Endothelial cell of umbilical vein (primary cell): ENCODE measurements around the gene CDH1. TPM values are rescaled to one million over a fixed set of nuclear protein-coding genes. Genes with fewer than 3 reads are reported as not detected.

ENCODE experiments used
- BruUV-seq: library from RNA; stranded (reverse); fragments of 400-500 nt; replicated peaks from 2 replicates; lab custom pipeline; 2021; lab: Mats Ljungman, UMichigan
- CTCF ChIA-PET: fragments of 300-600, 350-600 bp; sonication (Branson Sonifier 250); formaldehyde crosslinking; loops from one replicate; lab custom pipeline; 2021; ENCODE audit warnings: antibody characterized with exemption, inconsistent platforms; lab: Charles Lee
- POLR2A ChIA-PET: fragments of 300-600, 350-600 bp; sonication (Branson Sonifier 250); formaldehyde crosslinking; loops from one replicate; lab custom pipeline; 2021; ENCODE audit warnings: antibody characterized with exemption, inconsistent platforms; lab: Charles Lee
- DNase-seq: peaks from one replicate; pipeline ENCODE4 v3.0.0-alpha.2; 2011; ENCODE audit warnings: low read depth, low spot score
- FAIRE-seq: peaks from 2 replicates; lab custom pipeline; 2011; peaks lifted over from hg19 to GRCh38; lab: Jason Lieb, UNC
- H2AFZ ChIP-seq: 2 replicates; pipeline ENCODE4 v1.6.0; 2012; ENCODE audit warnings: low read depth, low read length, control low read depth, inconsistent platforms
- H3K27ac ChIP-seq: 2 replicates; pipeline ENCODE4 v1.5.1; 2011; ENCODE audit warnings: low read depth, mild to moderate bottlenecking, control low read depth, low read length, moderate library complexity; ENCODE audit not compliant: insufficient read depth
- H3K27me3 ChIP-seq, 2 experiments: 2 replicates each; pipeline versions ENCODE4 v1.6.0 to v1.6.1; 2011; ENCODE audit warnings: low read length in 2 of 2, mixed read lengths in 1 of 2; ENCODE audit not compliant: control insufficient read depth in 2 of 2, insufficient read depth in 2 of 2
- H3K36me3 ChIP-seq, 2 experiments: 2 replicates in 1 of 2; 3 replicates in 1 of 2; pipeline ENCODE4 v1.5.1; 2011; ENCODE audit warnings: low read length in 2 of 2, mild to moderate bottlenecking in 1 of 2, moderate library complexity in 1 of 2; ENCODE audit not compliant: control insufficient read depth in 2 of 2, insufficient read depth in 2 of 2; ENCODE audit errors: extremely low read depth in 1 of 2
- H3K4me1 ChIP-seq: 3 replicates; pipeline ENCODE4 v1.5.1; 2011; ENCODE audit warnings: mild to moderate bottlenecking, low read length; ENCODE audit not compliant: control insufficient read depth, insufficient read depth; ENCODE audit errors: extremely low read depth
- H3K4me2 ChIP-seq: 2 replicates; pipeline ENCODE4 v1.6.1; 2011; ENCODE audit warnings: low read length, control low read depth, mixed read lengths; ENCODE audit not compliant: insufficient read depth
- H3K4me3 ChIP-seq, 3 experiments: fragments of 200-600 bp in 1 of 3; sonication (generic), shearing (Covaris generic) in 1 of 3; replicated peaks in 1 of 3; 2 replicates each; pipeline ENCODE4 v1.5.1; 2011 to 2016; ENCODE audit warnings: control low read depth in 3 of 3, low read length in 3 of 3, mild to moderate bottlenecking in 2 of 3, inconsistent platforms in 1 of 3, low read depth in 1 of 3, moderate library complexity in 1 of 3; ENCODE audit not compliant: insufficient read depth in 1 of 3
- H3K79me2 ChIP-seq: 2 replicates; pipeline ENCODE4 v1.6.0; 2012; ENCODE audit warnings: low read length, inconsistent platforms; ENCODE audit not compliant: control insufficient read depth, insufficient read depth
- H3K9ac ChIP-seq: replicated peaks from 2 replicates; pipeline ENCODE3; 2011; ENCODE audit warnings: low read length, control low read depth; ENCODE audit not compliant: insufficient read depth; ENCODE audit errors: extremely low read depth
- H3K9me1 ChIP-seq: replicated peaks from 3 replicates; pipeline ENCODE4 v1.6.0; 2011; ENCODE audit warnings: mild to moderate bottlenecking, low read length; ENCODE audit not compliant: control insufficient read depth, insufficient read depth; ENCODE audit errors: extremely low read depth
- H3K9me3 ChIP-seq: replicated peaks from 2 replicates; pipeline ENCODE4 v1.5.1; 2012; ENCODE audit warnings: low read length, inconsistent platforms; ENCODE audit not compliant: control insufficient read depth, insufficient read depth
- H4K20me1 ChIP-seq: replicated peaks from 2 replicates; pipeline ENCODE3; 2011; ENCODE audit warnings: mild to moderate bottlenecking, low read length; ENCODE audit not compliant: control insufficient read depth, insufficient read depth; ENCODE audit errors: extremely low read depth
- CTCF ChIP-seq, 2 donors: IDR thresholded peaks; 1 replicate in 1 of 2; 2 replicates in 1 of 2; pipeline ENCODE4 v1.5.1; 2011; ENCODE audit warnings: low read length in 2 of 2, mild to moderate bottlenecking in 2 of 2, moderate library complexity in 2 of 2, control low read depth in 1 of 2, inconsistent platforms in 1 of 2, low read depth in 1 of 2; ENCODE audit not compliant: insufficient read depth in 1 of 2; ENCODE audit errors: extremely low read depth in 1 of 2
- EZH2 ChIP-seq: IDR thresholded peaks from 2 replicates; pipeline ENCODE4 v1.6.1; 2012; ENCODE audit warnings: borderline replicate concordance, low read depth, mild to moderate bottlenecking, moderate library complexity, low read length, inconsistent platforms; ENCODE audit not compliant: severe bottlenecking
- FOS ChIP-seq: IDR thresholded peaks from 2 replicates; pipeline ENCODE4 v1.6.1; 2011; ENCODE audit warnings: mild to moderate bottlenecking, low read length, moderate library complexity, borderline replicate concordance; ENCODE audit not compliant: insufficient read depth
- GATA2 ChIP-seq: IDR thresholded peaks from 2 replicates; pipeline ENCODE4 v1.7.0; 2011; ENCODE audit warnings: low read depth, mild to moderate bottlenecking, moderate library complexity, mixed read lengths, low read length; ENCODE audit not compliant: insufficient read length, insufficient read depth
- JUN ChIP-seq: IDR thresholded peaks from 2 replicates; pipeline ENCODE4 v1.6.1; 2011; ENCODE audit warnings: borderline replicate concordance, low read depth; ENCODE audit not compliant: insufficient read length, insufficient read depth
- MAX ChIP-seq: IDR thresholded peaks from 2 replicates; pipeline ENCODE4 v1.6.1; 2011; ENCODE audit not compliant: insufficient read depth, insufficient read length
- MYC ChIP-seq: IDR thresholded peaks from one replicate; pipeline ENCODE4 v1.6.1; 2011; ENCODE audit warnings: mild to moderate bottlenecking, low read depth, low read length
- POLR2A ChIP-seq: IDR thresholded peaks from 2 replicates; pipeline ENCODE4 v1.6.1; 2012; ENCODE audit warnings: low read depth, mild to moderate bottlenecking, control low read depth, low read length
- POLR2AphosphoS5 ChIP-seq: IDR thresholded peaks from 2 replicates; pipeline ENCODE4 v1.6.1; 2012; ENCODE audit warnings: low read depth, mild to moderate bottlenecking, control low read depth, low read length, moderate library complexity; ENCODE audit not compliant: insufficient read depth
- dilution Hi-C: fragments of 300-500 bp; cut with MboI; formaldehyde crosslinking; loops from one replicate; pipeline ENCODE4 v1.15.0; 2019; ENCODE audit warnings: low sequenced_read_pairs; ENCODE audit not compliant: extremely low pct_ligation_motif_present
- intact Hi-C: fragments of 100-400 bp; cut with micrococcal nuclease; formaldehyde crosslinking; loops from one replicate; pipeline ENCODE4 v1.10.0; 2022
- polyA plus RNA-seq, 4 experiments: library from polyadenylated mRNA; depleted of rRNA in 3 of 4; stranded (reverse) in 3 of 4; unstranded in 1 of 4; fragments of >200 nt; gene quantifications; 2 replicates each; pipeline versions ENCODE4 v1.2.1 to v1.2.3, GENCODE V29; 2011 to 2012; ENCODE audit warnings: missing spikeins in 1 of 4
- total RNA-seq: library from RNA; stranded (reverse); gene quantifications from 2 replicates; pipeline ENCODE4 v1.2.3, GENCODE V29; 2021

The CDH1 gene
- total and polyA plus RNA-seq, 2 donors (not counting 3 experiments of a cell fraction or from before 2014, with no cell fraction given), result 0.28 to 0.69 TPM

GRCh38 chr16:68704232-68704867 lies 32.7 kb upstream of the CDH1 start:
- ChIA-PET CTCF (no interaction called here), POLR2A (no interaction called here)
- dilution Hi-C loops, result no loop called here
- TF ChIP-seq POLR2AphosphoS5 (no peak), CTCF (IDR thresholded peaks at IDR 0.05; ENCODE audit: extremely low read depth in 1 of 2, insufficient read depth in 1 of 2, low read depth in 1 of 2, low read length in 2 of 2) (peak; percentile 78 to 85)
- peak; percentile 52 for DNase-seq
- peak; percentile 86 for FAIRE-seq
- H3K9me1 ChIP-seq, result no peaks in the 10 kb centered on the region
- no peaks in the 10 kb centered on the region for H4K20me1 ChIP-seq
- H3K27me3 ChIP-seq, result no peaks in the 10 kb centered on the region
- no TSS peak for BruUV-seq
- no peak overlapping the region for H3K4me3 ChIP-seq
- intact Hi-C loops, result loop anchor here (1.0 to 5.0 kb wide), 5 partner anchors 96 to 420 kb away; no protein-coding TSS in a partner anchor
- H3K4me1 ChIP-seq, result peaks cover 3% of the 10 kb centered on the region
- no peak overlapping the region for H3K27ac ChIP-seq
- H3K79me2 ChIP-seq, result no peaks in the 10 kb centered on the region
- no peaks in the 10 kb centered on the region for H3K36me3 ChIP-seq
- no peak overlapping the region for H3K4me2 ChIP-seq
- no peaks in the 10 kb centered on the region for H3K9me3 ChIP-seq
- no peak overlapping the region for H3K9ac ChIP-seq
- H2AFZ ChIP-seq, result no peak overlapping the region

- ChIA-PET CTCF (no interaction called here), POLR2A (no interaction called here)
- no peaks in the 10 kb centered on the region for H3K9me3 ChIP-seq
- H3K9ac ChIP-seq, result no peak overlapping the region
- no peak for FAIRE-seq
- DNase-seq, result no peak
- dilution Hi-C loops, result no loop called here
- H3K4me1 ChIP-seq, result no peaks in the 10 kb centered on the region
- intact Hi-C loops, result no loop called here
- H3K36me3 ChIP-seq, result no peaks in the 10 kb centered on the region
- no peak overlapping the region for H2AFZ ChIP-seq
- no peaks in the 10 kb centered on the region for H3K27me3 ChIP-seq
- no peak overlapping the region for H3K4me3 ChIP-seq
- no peaks in the 10 kb centered on the region for H3K9me1 ChIP-seq
- TF ChIP-seq MAX, result no peak
- no peak for TF ChIP-seq POLR2A
- TF ChIP-seq JUN, result no peak
- no peak for TF ChIP-seq CTCF (IDR thresholded peaks at IDR 0.05; ENCODE audit: extremely low read depth in 1 of 2, insufficient read depth in 1 of 2, low read depth in 1 of 2, low read length in 2 of 2)
- no peak for TF ChIP-seq POLR2AphosphoS5
- TF ChIP-seq EZH2, result no peak
- TF ChIP-seq MYC, result no peak
- no peak for TF ChIP-seq FOS
- TF ChIP-seq GATA2, result no peak
- no TSS peak for BruUV-seq
- no peaks in the 10 kb centered on the region for H3K79me2 ChIP-seq
- no peak overlapping the region for H3K27ac ChIP-seq
- no peak overlapping the region for H3K4me2 ChIP-seq
- no peaks in the 10 kb centered on the region for H4K20me1 ChIP-seq
These were observed 29.5 kb upstream of the CDH1 start for GRCh38 chr16:68707340-68708152.
